Activated CD4-positive, alpha-beta T cell treated with anti-CD3 and anti-CD28 coated beads, Interleukin-2, Interleukin-6, amounts not matched to agents 100 ng/mL and 50 ng/mL, durations not matched to agents 16 hours and 8 hours (primary cell): Measurements from ENCODE around the gene C10orf90.

Source experiments
- DNase-seq: peaks from one replicate; pipeline ENCODE4 v3.0.0-alpha.2; 2020

The C10orf90 gene

DNA sequence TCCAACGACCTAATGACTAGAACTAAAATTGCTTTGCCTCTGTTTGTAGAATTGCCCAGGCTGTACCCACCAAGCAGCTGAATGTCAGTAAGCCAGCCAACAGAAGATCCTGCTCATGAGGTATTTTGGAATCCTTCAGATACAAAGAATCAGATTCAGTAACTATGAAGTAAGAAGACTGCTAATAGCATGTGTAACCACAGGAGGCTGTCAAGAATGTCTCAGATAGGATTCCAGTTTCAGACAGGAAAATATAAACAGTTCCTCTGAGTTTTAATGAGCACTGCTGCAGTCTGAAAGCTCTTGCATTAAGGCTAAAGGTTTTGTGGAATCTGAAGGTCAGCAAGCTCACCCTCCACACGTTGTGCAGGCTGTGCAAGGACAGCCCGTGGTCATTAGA lies 169.6 kb downstream of the C10orf90 start:
- no peak for DNase-seq

DNA sequence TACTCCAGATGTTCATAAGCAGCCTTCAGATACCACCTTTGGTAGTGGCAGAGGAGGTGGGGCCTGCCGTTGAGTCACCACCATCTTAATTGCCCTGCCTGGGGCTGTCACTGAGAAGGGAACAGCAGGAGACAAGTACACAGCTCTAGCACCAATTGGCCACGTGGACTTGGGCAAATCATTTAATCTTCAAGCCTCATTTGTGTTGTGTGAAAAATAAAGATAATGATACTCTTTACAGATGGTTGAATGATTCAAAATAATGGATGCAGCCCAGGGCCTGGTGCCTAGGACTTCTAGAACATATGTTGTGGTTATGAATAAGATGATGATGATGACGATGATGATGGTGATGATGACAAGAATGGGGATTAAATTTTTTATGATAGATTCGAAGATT lies 170.3 kb downstream of the C10orf90 start:
- DNase-seq: no peak

DNA sequence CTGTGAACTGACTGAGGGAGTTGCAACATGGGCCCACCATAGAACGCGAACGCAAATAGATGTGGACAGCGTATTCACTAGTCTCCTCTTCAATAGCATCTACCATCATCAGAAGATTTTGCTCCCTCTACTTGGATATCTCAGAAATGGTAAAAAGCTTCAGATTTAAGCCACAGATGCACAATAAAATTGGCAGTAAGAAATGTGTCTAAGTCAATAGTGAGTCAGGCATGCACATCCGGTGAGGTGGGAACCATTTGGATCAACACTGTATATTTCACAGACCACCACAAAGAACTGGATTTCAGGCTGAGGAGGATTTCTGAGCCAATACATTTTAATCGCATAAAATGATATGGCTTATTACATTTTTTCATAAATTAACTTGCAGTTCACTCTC lies 170.7 kb downstream of the C10orf90 start:
- no peak for DNase-seq

DNA sequence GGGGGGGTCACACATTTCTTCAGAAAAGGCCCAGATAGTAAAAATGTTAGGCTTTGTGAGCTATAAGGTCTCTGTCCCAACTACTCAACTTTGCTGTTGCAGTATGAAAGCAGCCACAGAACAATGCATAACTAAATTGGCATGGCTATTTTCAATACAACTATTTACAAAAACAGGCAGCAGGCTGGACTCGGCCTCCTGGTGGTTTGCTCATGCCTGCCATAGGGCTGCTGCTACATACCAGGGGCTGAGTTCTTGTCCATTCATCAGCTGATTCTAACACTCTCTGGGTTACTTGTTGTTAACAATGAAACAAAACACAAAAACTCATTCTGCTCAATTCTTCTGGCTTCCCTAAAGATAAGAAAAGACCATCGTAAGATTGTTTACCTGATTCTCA lies 172.8 kb downstream of the C10orf90 start:
- DNase-seq: no peak

DNA sequence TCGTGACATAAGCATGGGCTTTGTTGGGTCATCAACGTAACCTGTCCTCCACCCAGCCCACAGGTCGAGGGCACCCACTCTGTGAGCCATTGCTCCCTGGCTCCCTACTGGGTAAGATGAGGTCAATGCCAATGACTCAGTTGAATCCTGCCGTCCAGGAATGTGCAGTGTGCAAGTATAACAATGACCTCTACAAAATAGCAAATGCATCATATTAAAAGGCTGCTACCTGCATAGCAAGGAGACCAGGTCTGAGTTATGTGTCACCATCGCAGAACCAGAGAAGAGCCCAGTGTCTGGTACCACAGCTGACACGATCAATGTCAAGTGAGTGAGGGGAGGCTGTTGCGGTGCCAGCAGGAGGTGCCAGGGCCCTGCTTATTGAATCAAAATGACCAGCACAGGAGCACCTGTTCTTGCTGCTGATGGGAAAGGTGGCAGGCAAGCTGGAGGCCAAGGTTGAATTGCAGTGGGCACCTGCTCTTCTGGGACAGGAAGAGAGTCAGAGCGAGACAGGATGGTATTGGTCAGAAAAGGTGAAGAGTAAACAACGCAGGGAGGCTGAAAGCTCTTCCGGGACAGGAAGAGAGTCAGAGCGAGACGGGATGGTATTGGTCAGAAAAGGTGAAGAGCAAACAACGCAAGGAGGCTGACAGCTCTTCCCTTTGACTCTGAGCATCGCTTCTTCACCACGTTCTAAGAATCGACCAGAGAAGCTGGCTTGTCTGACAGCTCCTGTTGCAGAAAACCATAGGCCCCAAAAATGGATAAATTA lies 173.5 kb downstream of the C10orf90 start:
- no peak for DNase-seq

DNA sequence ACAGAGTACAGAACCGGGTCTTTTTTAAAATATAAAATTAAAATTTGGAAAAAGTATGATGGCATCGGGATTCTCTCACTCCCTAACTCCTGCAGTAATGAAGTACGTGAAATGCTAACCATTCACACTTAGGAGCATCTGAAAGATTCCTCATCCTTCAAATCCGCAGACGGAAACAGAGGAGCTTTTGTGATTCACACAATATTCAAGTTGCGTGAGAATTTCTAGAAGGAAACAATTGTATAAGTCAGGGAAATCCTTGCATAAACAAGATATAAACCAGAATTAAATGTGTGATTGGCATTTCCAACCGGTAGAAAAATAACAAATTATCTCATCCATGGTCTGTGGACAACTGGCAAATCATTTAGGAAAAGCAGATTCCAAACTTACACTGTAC lies 179.0 kb downstream of the C10orf90 start:
- no peak for DNase-seq

DNA sequence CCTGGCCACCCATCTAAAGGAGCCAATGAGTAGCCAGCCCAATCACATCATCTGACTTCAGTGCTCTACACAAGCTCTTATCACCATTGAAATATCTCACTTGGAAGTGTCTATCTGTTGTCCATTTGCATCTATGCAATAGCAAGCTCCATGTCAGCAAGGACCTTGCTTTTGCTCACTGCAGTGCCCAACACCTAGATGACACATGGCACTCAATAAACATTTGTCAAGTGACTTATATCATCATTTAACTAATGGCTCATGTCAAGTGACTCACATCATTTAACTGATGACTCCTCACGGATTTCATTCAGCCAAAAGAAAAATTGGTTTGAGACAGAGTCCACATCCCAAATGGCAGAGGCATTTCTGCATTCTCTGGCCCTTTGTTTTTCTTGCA lies 189.3 kb downstream of the C10orf90 start:
- DNase-seq: no peak

DNA sequence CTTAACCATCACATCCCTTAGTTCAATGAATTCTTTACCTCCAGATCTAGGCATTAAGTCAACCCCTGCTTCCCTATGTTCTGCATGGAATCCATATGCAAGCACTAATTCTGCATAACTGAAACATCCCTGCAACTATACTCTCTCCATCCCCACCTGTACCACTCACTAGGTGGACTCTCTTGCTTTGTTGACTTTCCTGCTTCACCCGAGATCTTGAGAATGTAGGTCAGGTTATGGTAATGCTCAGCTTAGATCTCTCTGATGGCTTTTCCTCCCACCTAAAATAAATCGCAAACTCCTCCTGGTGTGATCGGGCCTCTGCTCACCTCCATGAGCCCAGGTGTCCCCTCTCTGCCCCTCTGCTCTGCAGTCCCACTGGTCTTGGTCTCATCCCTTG lies 189.8 kb downstream of the C10orf90 start:
- no peak for DNase-seq

DNA sequence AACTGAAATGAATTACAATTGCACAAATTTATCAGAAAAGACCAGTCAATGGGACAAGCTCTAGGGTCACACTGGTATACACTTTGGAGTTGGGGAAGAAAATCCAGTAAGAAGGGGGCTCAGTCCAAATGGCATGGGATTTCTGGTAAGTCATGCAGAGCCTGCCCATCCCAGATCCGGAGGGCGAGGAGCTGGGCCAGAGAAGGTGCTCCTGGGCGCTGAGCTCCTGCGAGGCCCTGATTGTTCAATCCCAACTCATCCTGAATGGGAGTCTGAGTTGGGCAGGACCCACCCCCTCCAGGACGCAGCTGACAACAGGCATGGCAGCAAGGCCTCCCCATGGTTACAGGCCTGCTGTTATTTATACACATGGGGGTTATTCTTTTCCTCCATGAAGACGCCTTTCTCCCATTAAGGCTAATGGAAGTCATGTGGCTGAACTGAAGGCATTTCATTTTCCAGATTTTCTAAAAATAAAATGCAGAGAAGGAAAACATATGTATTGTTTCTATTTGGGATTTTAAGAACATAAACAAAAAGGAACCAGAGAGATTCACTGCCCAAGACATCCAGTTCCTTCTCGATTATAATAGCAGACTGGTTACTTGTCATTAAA lies 191.1 kb downstream of the C10orf90 start:
- no peak for DNase-seq

DNA sequence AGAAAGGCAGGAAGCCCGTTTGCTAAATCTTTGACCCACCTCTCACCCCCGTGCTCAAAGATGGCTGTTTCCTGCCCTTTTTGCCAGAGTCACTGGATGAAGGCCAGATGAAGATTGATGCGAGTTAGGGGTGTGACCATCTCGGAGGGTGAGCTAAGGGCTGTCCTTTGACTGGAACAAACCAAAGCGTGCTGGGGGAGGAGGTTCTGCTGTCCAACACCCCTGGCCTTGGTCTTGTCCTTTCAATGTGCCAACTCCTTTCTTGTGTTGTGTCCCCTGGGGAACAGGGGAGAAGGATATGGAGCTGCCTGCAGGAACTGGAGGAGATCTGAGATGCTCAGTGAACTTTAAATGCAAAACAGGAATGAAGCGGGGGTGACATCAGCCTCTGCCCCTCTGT lies 191.9 kb downstream of the C10orf90 start:
- DNase-seq: no peak

DNA sequence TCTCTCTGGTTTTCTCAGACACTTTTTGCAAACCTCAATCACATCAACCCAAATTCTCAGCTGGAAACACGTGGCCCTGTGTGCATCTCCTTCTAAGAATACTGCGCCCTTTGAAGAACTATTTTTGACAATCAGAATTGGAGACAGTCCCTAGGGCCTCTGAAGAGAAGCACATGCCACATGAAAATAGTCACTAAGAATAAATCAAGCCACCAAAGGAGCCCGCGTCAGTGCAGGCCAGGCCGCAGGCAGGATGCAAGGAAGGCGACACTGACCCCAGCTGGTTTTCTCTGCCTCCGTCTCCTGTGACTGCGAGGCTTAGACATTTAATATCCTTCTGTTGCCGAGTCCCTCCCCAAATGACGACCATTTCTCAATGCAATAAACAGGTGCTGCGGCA lies 194.2 kb downstream of the C10orf90 start:
- DNase-seq: no peak

DNA sequence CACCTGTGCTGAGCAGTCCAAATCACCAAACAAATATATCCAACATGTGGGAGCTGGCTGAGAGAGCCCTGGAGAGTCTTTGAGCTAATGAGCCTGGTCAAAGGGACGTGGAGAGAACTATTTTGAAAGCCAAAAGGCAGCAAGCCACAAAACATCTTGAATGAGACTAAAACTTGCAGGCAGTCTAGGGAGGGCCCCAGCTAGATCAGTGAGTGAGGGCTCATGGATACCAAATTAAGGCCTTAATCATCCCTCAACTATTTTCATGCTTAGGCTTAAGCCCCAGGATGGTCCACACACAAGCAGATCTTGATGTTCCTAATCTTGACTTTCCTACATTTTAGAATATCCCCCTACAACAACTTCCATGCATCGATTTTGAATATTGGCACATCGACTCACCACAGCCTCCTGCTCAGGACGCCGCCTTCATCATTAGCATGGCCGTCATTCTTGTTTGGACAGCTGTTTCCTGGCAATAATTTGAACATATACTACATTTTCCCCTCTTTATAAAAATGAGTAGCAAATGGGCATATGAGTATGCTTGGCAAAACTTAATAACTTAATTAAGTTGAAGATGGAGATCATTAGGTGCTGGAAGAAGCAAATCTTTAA lies 195.3 kb downstream of the C10orf90 start:
- no peak for DNase-seq

DNA sequence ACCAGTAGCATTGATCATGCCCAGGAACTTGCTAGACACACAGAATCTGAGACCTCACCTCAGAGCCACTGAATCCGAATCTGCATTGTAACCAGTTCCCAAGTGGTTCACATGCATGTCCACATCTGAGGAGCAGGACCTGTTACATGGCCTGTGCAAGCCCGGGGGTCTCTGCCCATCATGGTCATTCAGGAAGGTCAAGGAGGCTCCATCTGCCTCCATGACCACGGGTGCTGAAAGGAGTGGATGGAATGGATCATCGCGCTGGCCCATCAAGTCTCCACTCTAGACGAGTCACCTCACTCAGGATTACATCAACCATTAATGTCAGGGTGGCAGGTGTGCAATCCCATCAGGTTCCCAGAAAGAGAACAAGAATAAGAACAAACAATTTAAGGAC lies 196.5 kb downstream of the C10orf90 start:
- no peak for DNase-seq

DNA sequence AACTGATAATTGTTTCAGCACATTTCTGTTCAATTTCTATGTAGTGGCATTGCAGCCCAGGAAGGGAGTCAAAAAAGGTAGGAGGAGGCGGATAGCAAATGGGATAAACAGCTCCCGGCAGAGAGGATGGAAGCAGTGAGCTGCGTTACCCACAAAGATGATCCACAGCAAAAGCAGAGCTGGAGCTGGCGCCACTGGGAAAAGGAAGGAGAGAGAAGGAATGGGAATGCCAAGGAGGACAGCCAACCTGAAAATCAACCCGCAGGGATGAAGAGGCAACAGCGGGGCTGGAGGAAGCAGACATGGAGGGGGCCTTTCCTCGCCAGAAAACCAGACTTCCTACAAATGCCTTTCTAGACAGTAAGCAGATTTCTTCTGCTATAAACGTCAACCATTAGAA lies 199.5 kb downstream of the C10orf90 start:
- DNase-seq: no peak

DNA sequence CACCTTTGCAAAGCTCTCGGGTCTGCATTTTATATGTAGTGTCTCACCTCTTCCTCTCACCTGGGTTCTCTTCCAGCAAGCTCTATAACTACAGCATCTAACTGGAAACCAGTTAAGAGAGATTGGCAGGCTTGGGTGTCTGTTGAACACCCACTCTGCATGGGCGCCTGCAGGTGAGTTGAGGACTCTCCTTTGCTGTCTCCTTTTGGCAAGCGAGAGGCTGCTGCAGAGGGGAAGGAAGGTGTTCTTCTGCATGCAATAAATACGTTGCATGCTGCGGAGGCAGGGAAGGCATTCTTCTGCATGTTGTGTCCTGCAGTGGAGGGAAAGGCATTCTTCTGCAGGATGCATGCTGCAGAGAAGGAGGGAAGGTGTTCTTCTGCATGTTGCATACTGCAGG lies 200.8 kb downstream of the C10orf90 start:
- no peak for DNase-seq

DNA sequence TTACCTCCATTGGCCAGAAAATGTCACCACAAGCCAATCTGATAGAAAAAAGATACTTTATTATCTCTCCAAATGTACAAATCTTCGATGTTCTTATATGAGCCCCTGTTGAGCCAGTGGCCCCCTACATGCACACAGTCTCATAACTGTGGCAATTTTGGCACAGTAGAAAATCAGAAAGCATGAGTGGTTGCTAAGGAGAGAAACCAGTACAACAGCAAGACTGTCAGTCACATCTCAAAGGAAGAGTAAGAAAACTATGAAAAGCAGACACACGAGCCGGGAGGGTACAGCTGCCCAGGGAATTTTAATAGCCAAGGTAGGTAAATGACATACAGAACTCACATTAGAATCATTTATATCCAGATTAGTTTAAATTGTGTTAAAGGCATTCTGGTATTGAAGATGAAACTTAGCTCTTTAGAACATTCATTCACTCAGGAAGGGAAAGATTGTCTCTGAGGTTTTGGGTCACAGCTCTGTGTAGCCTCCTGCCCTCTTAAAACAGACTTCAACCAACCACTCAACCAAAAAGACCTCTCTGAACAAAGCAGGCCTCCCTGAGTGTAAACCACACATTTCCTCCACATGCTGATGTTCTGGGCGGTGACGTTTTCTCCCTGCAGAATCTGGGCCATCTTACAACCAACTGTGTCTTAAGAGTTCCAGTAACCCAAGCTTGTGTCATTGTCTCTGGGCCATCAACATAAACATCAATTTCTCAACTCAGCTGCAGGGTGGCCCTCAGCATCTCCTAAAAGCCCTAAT lies 201.4 kb downstream of the C10orf90 start:
- peak; percentile 22 for DNase-seq

DNA sequence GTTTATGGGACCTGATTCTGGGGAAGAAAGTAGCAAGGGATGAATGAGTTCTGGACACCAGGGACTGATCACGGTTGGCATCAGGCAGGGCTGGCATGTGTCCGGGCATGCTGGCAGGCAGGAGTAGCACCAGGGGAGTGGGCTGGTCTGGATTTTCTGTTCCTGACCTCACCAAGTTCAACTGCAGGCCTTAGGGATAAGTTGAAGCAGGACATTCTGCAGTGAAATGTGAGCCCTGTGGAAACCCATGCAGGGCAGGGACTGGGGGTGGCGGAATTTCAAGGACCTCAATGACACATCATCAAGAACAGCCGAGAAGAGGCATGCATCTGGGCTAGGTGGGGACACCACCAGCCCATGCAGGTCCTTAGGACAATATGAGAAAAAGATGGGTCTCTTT lies 202.0 kb downstream of the C10orf90 start:
- no peak for DNase-seq

DNA sequence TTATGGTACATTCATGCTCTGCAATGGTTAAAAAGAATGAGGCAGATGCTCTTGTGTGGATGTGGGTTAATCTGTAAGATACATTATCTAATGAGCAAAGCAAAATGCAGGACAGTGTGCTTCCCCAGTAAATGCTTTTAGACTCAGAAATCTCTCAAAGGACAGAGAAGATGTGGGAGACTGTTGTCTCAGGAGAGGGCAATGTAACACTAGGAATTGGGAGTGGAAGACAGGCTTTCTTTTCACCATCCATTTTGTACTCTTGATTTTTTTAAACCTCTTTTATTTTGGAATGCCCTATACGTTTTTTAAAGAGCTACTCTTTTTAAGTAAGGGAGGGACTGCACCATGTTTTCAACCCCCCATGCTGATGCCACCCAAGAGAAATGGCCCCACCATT lies 204.7 kb downstream of the C10orf90 start:
- DNase-seq: no peak

DNA sequence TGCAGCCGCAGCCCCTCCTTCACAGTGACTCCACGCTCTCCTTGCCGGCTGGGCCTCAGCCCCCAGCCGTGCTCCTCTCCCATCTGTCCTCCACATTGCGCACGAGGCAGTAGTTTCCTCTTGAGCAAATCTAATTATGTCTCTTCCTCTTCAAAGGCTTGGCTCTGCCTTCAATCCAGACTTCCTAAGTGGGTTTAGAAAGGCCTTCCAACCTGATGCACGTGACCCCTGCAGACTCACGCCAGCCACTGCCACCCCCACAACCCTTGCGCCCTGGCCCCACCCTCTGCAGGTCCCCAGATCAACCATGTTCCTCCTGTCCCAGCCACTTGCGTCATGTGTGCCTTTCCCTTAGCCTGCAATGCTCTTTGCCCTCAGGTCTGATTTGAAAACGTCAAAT lies 207.2 kb downstream of the C10orf90 start:
- DNase-seq: no peak

DNA sequence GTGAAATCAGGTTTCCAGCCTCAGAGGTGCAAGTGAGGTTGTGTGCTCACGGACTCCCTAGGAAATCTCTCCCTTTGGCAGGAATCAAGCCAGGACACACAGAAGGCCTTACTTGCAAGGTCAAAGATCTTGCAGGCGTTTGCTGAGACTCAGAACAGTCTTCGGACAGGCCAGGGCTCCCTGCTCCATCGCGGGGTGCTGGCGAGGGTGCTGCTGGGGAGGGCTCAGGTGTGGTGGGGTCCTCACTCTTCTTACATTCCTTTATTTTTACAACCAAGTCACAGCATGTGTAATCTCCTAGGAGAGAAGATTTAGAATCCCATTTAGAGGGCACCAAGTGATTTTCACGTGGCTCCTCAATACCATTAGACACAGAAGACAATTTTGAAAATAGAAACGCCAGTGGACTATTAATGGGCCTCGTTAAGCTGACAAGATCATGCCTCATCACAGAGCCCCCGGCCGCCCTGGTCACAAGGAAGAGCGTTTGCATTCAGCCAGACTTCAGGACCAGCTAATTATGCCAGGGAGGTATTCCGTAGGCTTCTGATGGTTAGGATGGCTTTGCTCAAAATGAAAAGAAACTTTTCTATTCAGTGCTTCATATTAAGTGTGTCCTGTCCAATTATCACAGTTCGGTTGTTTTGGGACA lies 209.1 kb downstream of the C10orf90 start:
- no peak for DNase-seq

DNA sequence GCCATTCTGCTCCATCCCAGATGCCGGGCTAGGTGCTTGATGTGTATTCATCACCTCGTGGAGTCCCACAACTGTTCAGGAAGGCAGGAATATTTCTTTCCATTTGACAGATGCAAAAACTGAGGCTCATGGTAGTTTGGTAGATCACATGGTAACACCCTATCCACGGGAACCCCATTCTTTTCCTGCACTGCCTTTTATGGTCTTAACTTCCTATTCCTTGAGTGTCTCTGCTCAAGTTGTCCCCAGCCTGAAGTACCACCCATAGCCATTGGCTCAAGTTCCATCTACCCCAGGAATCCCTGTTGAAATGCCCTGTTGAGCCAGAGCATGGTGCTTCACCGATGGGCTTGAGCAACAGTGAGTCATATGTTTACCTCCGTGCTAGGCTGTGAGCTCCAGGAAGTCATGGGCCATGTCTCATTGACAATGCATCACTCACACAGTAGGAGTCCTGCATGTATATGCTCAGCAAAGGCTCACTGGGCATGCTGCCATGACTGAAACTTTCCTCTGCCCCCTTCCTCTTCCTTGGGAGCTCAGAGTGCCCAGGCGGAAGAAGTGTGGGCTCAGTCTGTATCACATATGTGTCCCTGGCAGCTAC lies 210.5 kb downstream of the C10orf90 start:
- DNase-seq: no peak

DNA sequence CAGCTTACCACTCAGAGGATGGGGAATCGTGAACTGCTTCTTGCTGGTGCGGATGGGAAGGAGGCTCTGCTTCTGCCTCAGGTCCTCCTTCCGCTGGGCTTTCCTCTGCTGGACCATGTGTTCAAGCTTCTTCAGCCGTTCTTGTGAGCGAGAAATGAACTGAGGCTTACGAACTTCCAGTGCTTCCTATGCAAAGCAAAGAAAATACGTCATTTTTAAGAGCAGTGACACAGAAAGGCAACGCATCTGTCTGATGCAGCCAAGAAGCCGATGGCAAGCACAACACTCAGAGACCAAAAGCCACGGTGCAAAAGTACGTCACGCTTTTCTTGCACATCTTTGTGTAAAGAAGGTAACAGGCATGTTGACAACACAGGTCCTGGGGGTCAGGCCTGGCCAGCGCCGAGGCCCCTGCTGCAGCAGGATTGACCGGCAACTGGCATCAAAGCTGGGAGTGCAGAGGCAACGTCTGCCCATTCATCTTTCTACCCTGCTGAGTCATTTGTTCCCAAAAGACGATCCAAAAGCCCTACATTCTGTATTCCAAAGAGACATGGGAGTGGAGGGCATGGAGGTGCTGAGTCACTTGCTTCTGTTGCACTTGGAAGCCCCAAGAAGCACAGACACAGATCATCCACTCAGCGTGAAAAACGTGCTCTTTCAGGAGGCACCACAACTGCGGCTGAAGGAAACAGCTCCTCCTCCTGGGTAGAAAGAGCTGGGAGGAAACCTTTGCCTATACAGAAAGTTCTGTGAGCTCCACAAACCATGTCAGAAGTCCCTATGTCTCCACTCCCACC lies 211.3 kb downstream of the C10orf90 start:
- DNase-seq: no peak
